Heart left ventricle (tissue), 13 donors: ENCODE results near the gene TTC23.

Experiments used
- CTCF ChIP-seq, 12 donors: fragments of 200-600 bp; sonication (generic) in 4 of 12; IDR thresholded peaks; one replicate each; pipeline versions ENCODE4 v1.5.0 to v1.8.0; 2018 to 2022; ENCODE audit warnings: antibody characterized with exemption in 12 of 12, mild to moderate bottlenecking in 5 of 12
- POLR2A ChIP-seq, 2 donors: fragments of 450-650 bp; IDR thresholded peaks; one replicate each; pipeline ENCODE4 v1.6.1; 2017; ENCODE audit warnings: antibody characterized with exemption in 2 of 2, mild to moderate bottlenecking in 2 of 2, moderate library complexity in 2 of 2
- donor health status: ischemic (EF 13 %, LVEDD 7.1; RV severe dilation, severe dysfunction).
- donor health status: DM: no; HTN: yes; CAD: no.
- donor health status: DM: no; HTN: no; CAD: no.
- donor health status: ischemic (EF 25% LVEDD 6.9; RV normal size, moderate dysfunction).
- donor health status: ischemic (EF 25% LVEDD 5.7; RV mildly dilated, moderate dysfunction).
- donor health status: ischemic (EF 35%, LVEDD 5.7; RV mildly dilated, moderate dysfunction).
- donor health status: nonischemic (EF 11% LVEDD 7.7; RV severe dilation, severe dysfunction).
- donor health status: DM: yes; HTN: yes; CAD: no.
- donor health status: PGD.
- donor health status: ischemic (EF 29% LVEDD 5.4; RV normal size, mild dysfunction).
- donor health status: nonischemic (EF 23%, LVEDD 6.1; RV moderate dilation, normal function).

DNA sequence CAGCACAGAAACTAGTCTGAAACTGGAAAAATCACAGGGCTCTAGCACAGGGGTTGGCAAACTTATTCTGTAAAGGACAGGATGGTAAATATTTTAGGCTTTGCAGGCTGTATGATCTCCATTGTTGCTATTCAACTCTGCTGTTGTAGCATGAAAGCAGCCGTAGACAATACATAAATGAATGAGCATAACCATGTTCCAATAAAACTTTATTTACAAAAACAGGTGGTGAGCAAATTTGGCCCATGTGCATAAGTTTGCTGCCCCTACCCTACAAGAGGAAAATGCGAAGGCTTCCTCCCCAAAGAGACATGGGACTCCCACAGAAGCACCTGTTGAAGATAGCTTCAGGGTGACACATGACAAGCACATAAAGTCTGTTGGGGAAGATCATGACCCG is 85.3 kb downstream of the TTC23 start:
- TF ChIP-seq CTCF (IDR thresholded peaks at IDR 0.05) (no peak), POLR2A (IDR thresholded peaks at IDR 0.05) (no peak)
